CD4-positive, alpha-beta T cell (primary cell): ENCODE results near the gene RAB11FIP3. TPM values are rescaled to one million over a fixed set of nuclear protein-coding genes. Genes with fewer than 3 reads are reported as not detected.

Experiments used
- ATAC-seq: fragments of 200-7000 bp; cut with Tn5 transposase; one replicate; pipeline ENCODE4 v1.10.0; 2022; ENCODE audit warnings: mild to moderate bottlenecking; ENCODE audit not compliant: poor library complexity
- CTCF ChIA-PET: fragments of 350-600 bp; sonication (Branson Sonifier 250); formaldehyde crosslinking; loops from one replicate; lab custom pipeline; 2021; ENCODE audit warnings: antibody characterized with exemption, inconsistent platforms; lab: Charles Lee
- POLR2A ChIA-PET: fragments of 350-600 bp; sonication (Branson Sonifier 250); formaldehyde crosslinking; loops from one replicate; lab custom pipeline; 2021; ENCODE audit warnings: antibody characterized with exemption, inconsistent platforms; lab: Charles Lee
- DNase-seq, 14 experiments: peaks; one replicate each; pipeline ENCODE4 v3.0.0-alpha.2; 2013 to 2020; ENCODE audit warnings: mixed read lengths in 2 of 14
- H3K27ac ChIP-seq, 2 donors: one replicate each; pipeline versions ENCODE4 v1.5.1 to v1.7.0; 2013; ENCODE audit warnings: low read length in 2 of 2, low read depth in 1 of 2, mild to moderate bottlenecking in 1 of 2
- H3K27me3 ChIP-seq, 2 experiments: 1 replicate in 1 of 2; 2 replicates in 1 of 2; pipeline versions ENCODE4 v1.6.1 to v1.7.0; 2013; ENCODE audit warnings: low read length in 2 of 2, control low read depth in 1 of 2, mild to moderate bottlenecking in 1 of 2, moderate library complexity in 1 of 2; ENCODE audit not compliant: insufficient read depth in 2 of 2, control insufficient read depth in 1 of 2
- H3K36me3 ChIP-seq: one replicate; pipeline ENCODE4 v1.6.1; 2013; ENCODE audit warnings: low read length, control low read depth; ENCODE audit not compliant: insufficient read depth
- H3K4me1 ChIP-seq: one replicate; pipeline ENCODE4 v1.6.1; 2013; ENCODE audit warnings: low read length, control low read depth; ENCODE audit not compliant: insufficient read depth
- H3K4me3 ChIP-seq: one replicate; pipeline ENCODE4 v1.5.1; 2013; ENCODE audit warnings: mild to moderate bottlenecking, low read length, moderate library complexity
- H3K9me3 ChIP-seq, 2 experiments: 1 replicate in 1 of 2; 2 replicates in 1 of 2; pipeline versions ENCODE4 v1.6.1 to v1.7.0; 2013; ENCODE audit warnings: low read length in 2 of 2, mild to moderate bottlenecking in 2 of 2, control low read depth in 1 of 2, moderate library complexity in 1 of 2; ENCODE audit not compliant: control insufficient read depth in 1 of 2, insufficient read depth in 1 of 2
- H3K27ac Mint-ChIP-seq: one replicate; pipeline ENCODE4 v1.8.0; 2020; ENCODE audit warnings: mixed read lengths
- H3K27me3 Mint-ChIP-seq: one replicate; pipeline ENCODE4 v1.8.0; 2021; ENCODE audit warnings: mixed read lengths
- H3K36me3 Mint-ChIP-seq: one replicate; pipeline ENCODE4 v1.8.0; 2021; ENCODE audit warnings: low read depth, mixed read lengths
- H3K4me1 Mint-ChIP-seq: one replicate; pipeline ENCODE4 v1.8.0; 2021; ENCODE audit warnings: low read depth, mixed read lengths
- H3K4me3 Mint-ChIP-seq: one replicate; pipeline ENCODE4 v1.8.0; 2020; ENCODE audit warnings: mild to moderate bottlenecking, mixed read lengths
- H3K9me3 Mint-ChIP-seq: one replicate; pipeline ENCODE4 v1.8.0; 2020; ENCODE audit warnings: mixed read lengths
- CTCF ChIP-seq: fragments of 200-600 bp; IDR thresholded peaks from one replicate; pipeline ENCODE4 v1.8.0; 2022; ENCODE audit warnings: antibody characterized with exemption, mild to moderate bottlenecking
- intact Hi-C, 2 experiments: fragments of 100-400 bp; cut with DNase I in 1 of 2; cut with micrococcal nuclease in 1 of 2; formaldehyde crosslinking; loops; one replicate each; pipeline versions ENCODE4 v1.15.1 to v1.9.0; 2023 to 2025; cut with DNase I, micrococcal nuclease
- total RNA-seq, 174 experiments: library from RNA in 2 of 174; stranded (reverse) in 2 of 174; gene quantifications; one replicate each; pipeline ENCODE4 v1.2.3 and lab custom pipeline; 2021 to 2026

RAB11FIP3 gene
- total RNA-seq, 2 experiments from 2014 or later = 28.4 to 29.0 TPM

DNA sequence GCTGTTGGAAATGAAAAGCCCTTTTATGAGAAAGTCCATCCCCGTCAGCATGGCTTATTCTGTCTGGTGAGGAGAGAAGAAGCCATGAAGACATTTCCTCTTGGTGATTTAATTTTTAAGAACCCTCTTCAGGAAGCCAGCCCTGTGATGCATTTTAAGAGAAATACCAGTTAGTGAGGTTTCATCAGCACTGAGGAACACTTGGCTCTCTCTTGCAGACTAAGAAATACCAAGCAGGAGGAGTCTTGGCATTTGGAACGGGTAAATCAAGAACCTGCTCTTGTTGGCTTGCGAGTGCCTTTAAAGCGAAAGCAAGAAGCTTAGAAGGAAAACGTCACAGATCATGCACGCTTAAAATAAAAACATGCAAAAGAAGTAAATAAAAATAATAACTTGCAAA, 17.5 kb downstream of the RAB11FIP3 start:
- ChIA-PET POLR2A (no interaction called here), CTCF (no interaction called here)
- Histone ChIP-seq H3K36me3 (no peaks in the 10 kb centered on the region), H3K9me3 (no peaks in the 10 kb centered on the region), H3K27ac (no peak overlapping the region), H3K4me1 (no peaks in the 10 kb centered on the region), H3K27me3 (no peaks in the 10 kb centered on the region), H3K4me3 (no peak overlapping the region)
- TF ChIP-seq CTCF = no peak
- no peaks in the 10 kb centered on the region for H3K27me3 Mint-ChIP-seq
- intact Hi-C loops = no loop called here
- ATAC-seq = no peak
- DNase-seq = no peak
- H3K9me3 Mint-ChIP-seq = no peaks in the 10 kb centered on the region
- H3K4me1 Mint-ChIP-seq = peaks cover 5% of the 10 kb centered on the region
- peaks cover 6% of the 10 kb centered on the region for H3K36me3 Mint-ChIP-seq
- H3K27ac Mint-ChIP-seq = no peak overlapping the region
- no peak overlapping the region for H3K4me3 Mint-ChIP-seq

DNA sequence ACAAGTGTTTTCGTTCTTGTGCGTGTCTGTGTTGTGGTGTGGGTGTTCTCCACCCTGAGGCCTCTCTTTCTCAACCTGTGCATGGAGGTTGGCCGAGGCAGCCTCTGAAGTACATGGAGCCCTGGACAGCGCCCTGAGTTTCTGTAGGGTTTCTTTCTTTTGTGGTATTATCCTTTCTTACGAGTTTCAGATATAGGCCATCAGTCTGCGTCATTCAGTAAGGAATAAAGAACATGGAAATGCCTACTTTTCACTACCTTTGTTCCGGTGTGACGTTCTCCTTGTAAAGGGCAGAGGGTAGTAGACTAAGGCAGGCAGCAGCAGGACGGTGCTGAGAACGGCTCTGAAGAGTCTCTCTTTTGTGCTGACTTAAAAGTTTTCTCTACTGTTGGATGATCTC, 18.6 kb downstream of the RAB11FIP3 start:
- no peak overlapping the region for H3K27ac ChIP-seq
- no peaks in the 10 kb centered on the region for H3K9me3 ChIP-seq
- H3K4me3 Mint-ChIP-seq = no peak overlapping the region
- H3K9me3 Mint-ChIP-seq = no peaks in the 10 kb centered on the region
- no peaks in the 10 kb centered on the region for H3K36me3 ChIP-seq
- TF ChIP-seq CTCF = no peak
- no peaks in the 10 kb centered on the region for H3K27me3 Mint-ChIP-seq
- intact Hi-C loops = no loop called here
- no peaks in the 10 kb centered on the region for H3K4me1 ChIP-seq
- ChIA-PET CTCF (no interaction called here), POLR2A (no interaction called here)
- no peaks in the 10 kb centered on the region for H3K27me3 ChIP-seq
- DNase-seq = no peak
- H3K36me3 Mint-ChIP-seq = peaks cover 6% of the 10 kb centered on the region
- H3K4me3 ChIP-seq = no peak overlapping the region
- ATAC-seq = no peak
- peaks cover 4% of the 10 kb centered on the region for H3K4me1 Mint-ChIP-seq
- no peak overlapping the region for H3K27ac Mint-ChIP-seq

- Mint-ChIP-seq H3K4me1 (peaks cover 2% of the 10 kb centered on the region), H3K4me3 (no peak overlapping the region), H3K9me3 (no peaks in the 10 kb centered on the region), H3K36me3 (peaks cover 6% of the 10 kb centered on the region), H3K27me3 (no peaks in the 10 kb centered on the region), H3K27ac (no peak overlapping the region)
- TF ChIP-seq CTCF = no peak
- Histone ChIP-seq H3K36me3 (no peaks in the 10 kb centered on the region), H3K9me3 (no peaks in the 10 kb centered on the region), H3K27ac (no peak overlapping the region), H3K4me3 (no peak overlapping the region), H3K4me1 (no peaks in the 10 kb centered on the region), H3K27me3 (no peaks in the 10 kb centered on the region)
- intact Hi-C loops = no loop called here
- POLR2A ChIA-PET = no interaction called here
- DNase-seq (no peak), ATAC-seq (no peak)
- CTCF ChIA-PET = no interaction called here
These were observed 20.1 kb downstream of the RAB11FIP3 start for GRCh38 chr16:445566-445965.
